Testis (tissue), 3 donors: ENCODE measurements around the gene VEZT. TPM values are rescaled to one million over a fixed set of nuclear protein-coding genes. Genes with fewer than 3 reads are reported as not detected.
A peak's percentile ranks its signal among the peaks of the same experiment; 100 is the strongest.

ENCODE experiments used
- DNase-seq: peaks from one replicate; pipeline ENCODE4 v3.0.0-alpha.2; 2019
- H3K27ac ChIP-seq, 2 donors: fragments of 200-600 bp; sonication (generic); one replicate each; pipeline ENCODE4 v1.5.1; 2019
- H3K27me3 ChIP-seq: fragments of 200-600 bp; sonication (generic); one replicate; pipeline ENCODE4 v1.5.1; 2019
- H3K36me3 ChIP-seq: fragments of 200-600 bp; sonication (generic); one replicate; pipeline ENCODE4 v1.5.1; 2017; ENCODE audit warnings: low read depth; ENCODE audit errors: missing control alignments
- H3K4me1 ChIP-seq: fragments of 200-600 bp; sonication (generic); one replicate; pipeline ENCODE4 v1.5.1; 2019
- H3K4me3 ChIP-seq, 2 donors: fragments of 200-600 bp; sonication (generic); one replicate each; pipeline ENCODE4 v1.5.1; 2017 to 2019
- H3K9me3 ChIP-seq: fragments of 200-600 bp; sonication (generic); one replicate; pipeline ENCODE4 v1.5.1; 2017
- CTCF ChIP-seq, 3 experiments: fragments of 450-650 bp in 2 of 3; fragments of 200-600 bp in 1 of 3; sonication (generic) in 1 of 3; IDR thresholded peaks; one replicate each; pipeline ENCODE4 v1.5.1; 2016 to 2019; ENCODE audit warnings: antibody characterized with exemption in 3 of 3, mild to moderate bottlenecking in 2 of 3, moderate library complexity in 1 of 3
- POLR2A ChIP-seq: fragments of 450-650 bp; IDR thresholded peaks from one replicate; pipeline ENCODE4 v1.6.1; 2017; ENCODE audit warnings: antibody characterized with exemption, mild to moderate bottlenecking, moderate library complexity
- WGBS, 2 donors: methylation state at CpG; one replicate each; pipeline ENCODE4 v1.1.5; 2018; 5-methylcytosine and 5-hydroxymethylcytosine counted together
- intact Hi-C: fragments of 100-400 bp; cut with DNase I; formaldehyde crosslinking; loops from one replicate; pipeline ENCODE4 v1.15.1; 2023; ENCODE audit warnings: low total_unique reads
- polyA plus RNA-seq: library from polyadenylated mRNA; stranded (reverse); fragments of 350-450 nt; fragmentation: Illumina TruSeq; extraction: RNeasy Lipid Tissue Mini Kit (QIAGEN cat#74804); gene quantifications from one replicate; pipeline ENCODE4 v1.2.3, GENCODE V29; 2014; ENCODE audit warnings: low read depth, low replicate concordance; ENCODE audit not compliant: insufficient read depth
- total RNA-seq, 2 donors: library from RNA; depleted of rRNA; stranded (reverse); fragments of >200 nt; gene quantifications; one replicate each; pipeline ENCODE4 v1.2.3, GENCODE V29; 2016

The VEZT gene
- total and polyA plus RNA-seq, 3 donors from 2014 or later, result 31.7 to 112 (median 94.6) TPM

DNA sequence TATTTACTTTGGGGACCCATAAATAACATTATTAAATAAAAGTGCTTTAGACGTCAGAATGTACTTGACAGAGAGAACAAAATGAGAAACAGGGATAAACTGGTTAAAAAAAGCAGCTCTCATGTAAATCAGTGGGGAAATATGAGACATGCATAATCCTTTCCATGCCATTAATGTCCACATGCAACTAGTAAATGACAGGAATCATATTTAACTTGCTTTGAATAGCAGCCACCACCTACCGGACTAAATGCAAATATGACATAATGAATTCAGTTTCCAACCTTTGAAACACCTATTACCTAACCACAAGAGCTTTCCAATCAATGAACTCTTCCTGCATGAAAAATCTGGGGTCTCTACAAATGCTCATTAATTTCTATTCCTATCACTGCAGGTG lies 20.0 kb upstream of the VEZT start:
- 88 to 92% methylated on average over 2 of the region's 2 CpGs for WGBS, 2 donors
- DNase-seq, result no peak
- no peak for TF ChIP-seq POLR2A
- no peak for TF ChIP-seq CTCF (IDR thresholded peaks at IDR 0.05)
- H3K36me3 ChIP-seq, result no peaks in the 10 kb centered on the region
- intact Hi-C loops, result no loop called here
- H3K27me3 ChIP-seq, result no peaks in the 10 kb centered on the region
- no peaks in the 10 kb centered on the region for H3K9me3 ChIP-seq
- H3K4me1 ChIP-seq, result peaks cover 9% of the 10 kb centered on the region
- no peak overlapping the region for H3K4me3 ChIP-seq
- H3K27ac ChIP-seq, result no peak overlapping the region

DNA sequence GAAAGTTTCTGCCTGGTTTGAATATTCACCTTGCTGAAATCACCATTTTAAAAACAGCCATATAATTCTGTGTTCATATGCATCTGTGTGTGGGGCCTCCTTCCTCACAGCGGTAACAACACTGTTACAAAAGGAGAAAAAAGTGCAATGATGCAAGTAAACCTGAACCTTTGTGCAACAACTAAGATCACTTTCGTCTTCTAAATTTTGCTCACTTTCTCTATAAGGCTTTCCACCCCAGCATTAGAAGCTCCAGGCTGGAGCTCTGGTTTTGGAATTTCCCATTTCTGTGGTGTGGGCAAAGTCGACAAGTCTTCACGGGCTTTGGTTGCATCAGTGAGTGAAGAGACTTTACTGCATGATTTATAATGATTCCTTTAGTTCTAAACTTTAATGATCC lies 18.7 kb upstream of the VEZT start:
- peaks cover 21% of the 10 kb centered on the region for H3K4me1 ChIP-seq
- WGBS, 2 donors, result 92 to 98% methylated on average over 4 of the region's 4 CpGs
- no peaks in the 10 kb centered on the region for H3K36me3 ChIP-seq
- intact Hi-C loops, result no loop called here
- TF ChIP-seq CTCF (IDR thresholded peaks at IDR 0.05) (no peak), POLR2A (no peak)
- H3K9me3 ChIP-seq, result no peaks in the 10 kb centered on the region
- no peaks in the 10 kb centered on the region for H3K27me3 ChIP-seq
- no peak for DNase-seq
- H3K27ac ChIP-seq, result no peak overlapping the region
- no peak overlapping the region for H3K4me3 ChIP-seq

GRCh38 chr12:95200128-95200894 lies 17.3 kb upstream of the VEZT start:
- intact Hi-C loops, result no loop called here
- no peaks in the 10 kb centered on the region for H3K36me3 ChIP-seq
- no peaks in the 10 kb centered on the region for H3K27me3 ChIP-seq
- H3K9me3 ChIP-seq, result no peaks in the 10 kb centered on the region
- H3K4me1 ChIP-seq, result peaks cover 27% of the 10 kb centered on the region
- peak overlapping the region in 1 of 2 donors; percentile 33 for H3K27ac ChIP-seq
- no peak for DNase-seq
- 58 to 70% methylated on average over 5 of the region's 5 CpGs for WGBS, 2 donors
- TF ChIP-seq CTCF (IDR thresholded peaks at IDR 0.05) (no peak), POLR2A (no peak)
- H3K4me3 ChIP-seq, result no peak overlapping the region

- no peak overlapping the region for H3K27ac ChIP-seq
- 88 to 92% methylated on average over 4 of the region's 4 CpGs for WGBS, 2 donors
- H3K4me3 ChIP-seq, result no peak overlapping the region
- no peaks in the 10 kb centered on the region for H3K36me3 ChIP-seq
- H3K4me1 ChIP-seq, result peaks cover 34% of the 10 kb centered on the region
- intact Hi-C loops, result no loop called here
- DNase-seq, result no peak
- TF ChIP-seq CTCF (IDR thresholded peaks at IDR 0.05) (no peak), POLR2A (no peak)
- H3K9me3 ChIP-seq, result no peaks in the 10 kb centered on the region
- H3K27me3 ChIP-seq, result no peaks in the 10 kb centered on the region
Measured at GRCh38 chr12:95201056-95201670, 16.4 kb upstream of the VEZT start.
